Amygdala (tissue), 56 donors: Measurements from ENCODE around the gene PREPL.
A peak's percentile ranks its signal among the peaks of the same experiment; 100 is the strongest.
"Not testable (repeated sequence)": the region's sequence is repeated elsewhere in the genome, so short reads cannot be mapped to it uniquely, and the experiment has no call there.

Experiments used
- DNase-seq, 56 donors: peaks; one replicate each; lab custom pipeline; 2025; lab: John Stamatoyannopoulos, UW

The PREPL gene

DNA sequence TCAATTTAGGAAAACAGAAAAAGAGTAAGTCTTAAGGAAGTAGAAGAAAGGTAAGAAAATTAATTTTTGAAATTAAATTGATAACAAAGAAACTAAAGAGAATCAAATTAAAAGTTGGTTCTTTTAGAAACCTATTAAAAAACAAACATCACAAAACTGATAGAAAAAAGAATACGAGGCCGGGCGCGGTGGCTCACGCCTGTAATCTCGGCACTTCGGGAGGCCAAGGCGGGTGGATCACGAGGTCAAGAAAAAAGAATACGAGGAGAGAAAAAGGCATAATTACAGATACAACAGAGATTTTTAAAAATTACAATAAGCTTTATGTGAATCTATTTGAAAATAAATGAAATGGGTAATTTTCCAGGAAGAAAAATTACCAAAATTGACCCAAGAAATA lies 11.8 kb downstream of the PREPL start:
- no peak for DNase-seq

DNA sequence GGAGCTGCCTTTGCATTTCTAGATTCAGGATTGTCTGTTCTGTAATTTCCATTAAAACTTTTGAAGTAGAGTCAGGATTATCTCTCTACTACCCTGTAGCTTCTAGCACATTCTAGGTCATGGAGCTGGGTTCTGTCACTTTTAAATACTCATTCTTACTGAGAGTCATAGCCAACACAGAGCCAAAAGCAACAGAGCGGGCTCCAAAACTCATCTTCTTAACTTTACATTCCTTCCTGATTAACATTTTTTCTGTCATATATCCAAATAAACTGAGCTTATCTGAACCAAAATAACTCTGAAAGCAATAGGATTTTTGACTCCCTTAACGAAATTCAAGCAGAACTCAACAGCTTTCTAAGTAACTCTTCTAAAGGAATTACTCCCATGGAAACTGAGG lies 12.9 kb downstream of the PREPL start:
- DNase-seq, result no peak

DNA sequence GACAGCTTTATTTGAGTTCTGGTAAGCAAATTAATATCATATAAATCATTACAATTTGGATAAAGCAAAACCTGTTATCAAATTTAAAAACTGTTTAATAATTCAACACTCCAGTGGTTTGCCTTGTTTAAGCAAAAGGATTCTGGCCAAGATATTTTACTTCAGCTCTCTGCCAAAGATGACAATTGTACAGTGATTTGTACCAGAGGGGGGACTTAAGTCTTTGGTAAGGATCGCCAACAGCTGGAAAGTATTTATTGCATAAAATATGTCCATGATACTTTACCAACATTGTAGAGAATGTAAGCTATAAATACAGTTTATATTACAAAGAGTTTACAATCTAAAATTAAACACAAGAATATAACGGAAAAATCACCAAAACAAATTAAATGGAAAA lies 13.8 kb downstream of the PREPL start:
- no peak for DNase-seq

DNA sequence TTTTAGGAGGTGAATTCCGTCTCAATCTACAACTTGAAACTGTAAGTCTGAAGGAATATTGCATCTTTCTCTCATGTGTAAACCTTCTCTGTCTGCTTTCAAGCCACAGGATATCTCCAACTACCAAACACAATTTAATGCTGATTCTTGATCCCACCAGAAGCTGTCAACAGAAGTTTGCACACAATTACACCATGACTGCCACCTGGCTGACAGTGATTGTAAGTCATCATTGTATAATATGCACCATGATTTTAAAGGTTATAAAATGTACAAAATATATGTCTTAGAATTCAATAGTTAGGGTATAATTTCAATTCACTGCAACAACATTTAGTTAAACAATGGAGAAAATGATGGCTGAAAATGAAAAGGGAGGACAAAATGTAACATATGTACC lies 18.4 kb downstream of the PREPL start:
- DNase-seq, result peak in 1 of 56 donors; percentile 4

- no peak for DNase-seq
These were observed 25.3 kb downstream of the PREPL start for GRCh38 chr2:44335806-44336538.

DNA sequence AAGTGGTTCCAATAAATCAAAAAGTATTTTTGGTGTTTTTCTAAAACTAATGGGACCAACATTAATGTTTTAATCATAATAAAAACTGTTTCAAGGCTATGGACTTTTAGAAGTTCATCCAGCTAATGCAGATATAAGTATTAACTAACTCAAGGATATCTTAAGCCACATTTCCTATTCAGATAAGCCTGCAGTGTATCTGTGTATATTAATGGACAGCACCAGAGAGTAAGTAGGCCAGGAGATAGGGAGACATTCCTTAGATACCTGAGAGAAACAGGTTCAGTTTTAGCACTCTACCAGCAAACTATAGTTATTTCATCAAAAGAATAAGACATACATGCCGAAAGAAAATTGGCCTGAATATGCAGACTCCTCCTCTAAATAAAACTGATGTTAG lies 27.3 kb downstream of the PREPL start:
- DNase-seq, result no peak

GRCh38 chr2:44330801-44331200 lies 30.5 kb downstream of the PREPL start:
- DNase-seq, result no peak

GRCh38 chr2:44329343-44329742 lies 32.0 kb downstream of the PREPL start:
- no peak for DNase-seq

GRCh38 chr2:44328750-44329149 lies 32.5 kb downstream of the PREPL start:
- no peak for DNase-seq

DNA sequence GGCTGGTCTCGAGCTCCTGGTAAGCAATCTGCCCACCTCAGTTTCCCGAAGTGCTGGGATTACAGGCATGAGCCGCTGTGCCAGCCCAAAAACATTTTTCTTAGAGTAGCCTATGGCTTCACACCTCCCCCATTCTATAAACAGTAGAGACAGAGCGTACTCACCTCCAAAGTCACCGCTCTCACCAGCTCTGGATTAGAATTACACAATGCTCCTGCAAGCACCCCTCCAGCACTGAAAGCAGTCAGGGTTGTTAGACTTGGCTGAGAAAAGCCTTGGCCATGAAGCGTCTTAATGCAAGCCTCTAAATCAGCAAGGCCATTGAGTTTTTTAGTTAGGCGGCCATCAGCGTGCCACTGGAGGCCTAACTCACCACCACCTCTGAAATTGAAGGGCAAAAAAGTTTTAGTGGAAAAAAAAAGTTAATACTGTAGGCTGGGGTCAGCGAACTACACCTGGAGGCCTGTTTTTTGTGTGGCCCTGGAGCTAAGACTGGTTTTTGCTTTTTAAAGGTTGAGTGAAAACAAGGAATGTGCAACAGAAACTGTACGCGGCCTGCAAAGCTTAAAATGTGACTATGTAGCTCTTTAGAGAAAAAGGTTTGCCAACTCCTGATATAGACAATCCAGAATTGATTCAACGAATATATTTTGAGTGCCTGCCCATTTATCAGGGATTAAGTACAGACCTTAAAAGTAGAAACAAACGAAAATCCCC lies 34.6 kb downstream of the PREPL start:
- no peak for DNase-seq

- DNase-seq, result no peak
These were observed 35.4 kb downstream of the PREPL start for GRCh38 chr2:44325897-44326296.

- DNase-seq, result no peak
These were observed 36.3 kb downstream of the PREPL start for GRCh38 chr2:44324971-44325426.

DNA sequence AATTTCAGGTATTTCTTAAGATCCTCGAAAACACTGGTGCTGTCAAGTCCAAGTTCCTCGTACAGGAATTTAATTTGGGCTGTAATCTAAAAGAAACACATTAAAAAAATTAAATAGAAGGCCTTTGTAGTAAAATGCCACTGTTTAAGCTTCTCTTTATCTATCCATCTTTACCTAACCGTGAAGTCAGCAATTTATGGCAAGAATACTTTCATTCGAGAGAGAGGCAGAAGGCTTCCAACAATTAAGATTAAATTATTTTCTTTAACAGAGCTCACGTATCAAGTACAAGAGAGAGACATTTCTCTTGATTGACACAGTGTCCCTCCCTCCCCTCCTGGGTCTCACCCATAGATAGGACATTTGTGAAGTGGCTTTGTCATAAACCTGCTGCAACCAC lies 39.9 kb downstream of the PREPL start:
- DNase-seq, result no peak

DNA sequence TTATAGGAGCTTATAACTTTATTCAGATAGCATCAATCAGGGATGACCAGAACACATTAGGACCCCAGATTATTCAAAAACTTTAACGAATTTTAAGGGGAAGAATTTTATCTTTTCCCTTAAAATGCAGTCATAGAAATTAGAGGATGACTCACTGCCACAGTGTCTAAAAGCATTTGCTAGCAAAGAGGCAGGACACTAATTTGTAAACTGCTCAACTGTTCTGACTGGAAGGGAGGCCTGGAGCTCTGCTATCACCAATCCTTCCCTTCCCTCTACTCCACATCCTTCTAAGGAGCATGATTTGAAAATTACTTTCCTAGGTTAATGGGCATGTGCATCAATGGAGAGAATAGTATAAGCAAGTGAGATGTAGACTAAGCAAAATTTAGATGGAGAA lies 40.5 kb downstream of the PREPL start:
- DNase-seq, result no peak

- no peak for DNase-seq
These were observed 45.3 kb downstream of the PREPL start for GRCh38 chr2:44315945-44316344.

DNA sequence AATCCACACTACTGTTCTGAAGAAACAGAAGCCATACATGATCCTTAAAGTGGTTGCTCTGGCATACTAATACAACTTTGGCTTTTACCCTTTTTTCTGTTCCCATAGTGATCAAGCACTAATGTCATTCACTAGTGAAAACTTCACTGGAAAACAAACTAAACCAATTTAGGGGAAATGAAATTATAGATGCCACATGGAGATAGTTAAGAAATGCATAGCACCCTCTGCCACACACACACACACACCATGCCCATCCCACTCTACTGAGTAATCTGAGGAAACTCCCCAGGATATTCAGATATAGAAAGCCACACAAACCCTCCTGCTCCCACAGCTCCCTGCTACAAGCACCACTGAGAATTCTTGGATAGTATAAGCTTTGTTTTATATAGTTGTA lies 46.9 kb downstream of the PREPL start:
- no peak for DNase-seq

DNA sequence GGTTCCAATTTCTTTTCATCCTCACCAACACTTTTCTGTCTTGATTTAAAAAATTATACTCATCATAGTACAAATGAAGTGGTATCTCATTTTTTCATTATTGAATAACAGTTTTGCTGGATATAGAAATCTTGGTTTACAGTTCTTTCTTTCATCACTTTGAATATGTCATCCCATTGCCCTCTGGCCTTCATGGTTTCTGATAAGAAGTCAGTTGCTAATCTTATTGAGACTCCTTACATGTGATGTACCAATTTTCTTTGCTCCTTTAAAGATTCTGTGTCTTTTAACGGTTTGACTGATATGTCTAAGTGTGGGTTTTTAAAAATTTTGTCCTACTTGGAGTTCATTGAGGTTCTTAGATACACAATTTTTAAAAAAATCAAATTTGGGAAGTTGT lies 51.0 kb downstream of the PREPL start:
- DNase-seq, result no peak

- DNase-seq, result no peak
These were observed 55.4 kb downstream of the PREPL start for GRCh38 chr2:44305882-44306281.

DNA sequence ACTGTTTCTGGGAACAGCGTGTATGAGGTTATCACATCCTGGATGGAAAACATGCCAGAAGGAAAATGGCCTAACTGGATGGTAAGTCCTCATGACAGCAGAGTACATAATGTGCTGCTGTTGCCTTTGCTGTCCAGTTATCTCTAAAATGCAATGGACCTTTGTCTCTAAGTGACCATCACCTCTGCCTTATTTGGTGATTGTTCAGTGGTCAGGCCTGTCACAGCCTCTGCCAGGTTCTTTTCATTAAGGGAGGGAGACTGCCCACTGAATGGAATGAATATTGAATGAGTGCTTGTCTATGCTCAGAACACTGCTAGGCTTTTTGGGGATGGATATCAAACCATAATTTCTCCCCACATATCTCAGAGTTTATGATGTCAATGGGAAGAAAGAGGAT lies 57.0 kb downstream of the PREPL start:
- no peak for DNase-seq

GRCh38 chr2:44303766-44304165 lies 57.5 kb downstream of the PREPL start:
- not testable (repeated sequence) for DNase-seq

DNA sequence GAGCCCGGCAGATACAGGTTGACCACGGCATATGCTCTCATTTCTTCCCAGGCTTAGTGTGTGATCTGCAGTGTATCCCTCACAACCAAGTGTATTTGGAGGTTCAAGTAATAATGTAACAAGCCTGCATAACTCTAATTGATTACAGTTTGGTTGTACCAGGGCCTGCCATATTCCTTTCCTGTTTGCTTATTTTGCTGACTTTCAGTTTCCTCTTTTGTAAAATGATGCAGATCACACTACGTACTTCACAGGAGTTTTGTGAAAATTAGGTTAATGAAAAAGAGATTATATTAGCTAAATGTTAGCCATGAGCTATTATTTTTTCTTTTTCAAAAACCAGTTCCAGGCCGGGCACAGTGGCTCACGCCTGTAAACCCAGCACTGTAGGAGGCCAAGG lies 60.2 kb downstream of the PREPL start:
- no peak for DNase-seq

GRCh38 chr2:44299635-44300034 lies 61.7 kb downstream of the PREPL start:
- DNase-seq, result no peak
